ENCODE measurements around the gene AGAP3. TPM values are rescaled to one million over a fixed set of nuclear protein-coding genes. Genes with fewer than 3 reads are reported as not detected.

Gene AGAP3
- total and polyA plus RNA-seq, 2 donors (not counting 1 experiment from before 2014, with no cell fraction given), result 32.9 to 34.2 TPM

DNA sequence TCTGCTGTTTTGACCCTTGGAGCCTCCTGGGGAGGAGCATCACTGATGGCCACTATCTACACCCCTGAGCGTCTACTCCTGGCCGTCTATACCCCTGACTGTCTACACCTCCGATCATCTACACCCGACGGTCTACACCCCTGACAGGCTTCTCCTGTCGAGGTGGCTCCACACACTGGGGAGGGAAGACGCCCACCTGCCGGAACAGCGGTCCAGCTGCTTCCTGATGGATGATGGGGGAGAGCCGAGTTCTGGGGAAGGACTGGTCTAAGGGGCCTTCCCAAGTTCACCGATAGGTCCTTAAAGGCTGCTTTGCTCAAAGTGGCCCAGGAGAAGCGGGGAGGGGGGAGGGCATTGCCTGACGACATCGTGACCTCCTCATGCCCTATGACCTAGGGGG, 41.9 kb downstream of the AGAP3 start:
- no peak for DNase-seq (ENCODE audit: low read depth in 2 of 2)
- no peaks in the 10 kb centered on the region for H3K79me2 ChIP-seq (ENCODE audit: control insufficient read depth, insufficient read depth, low read length)
- no peak overlapping the region for H3K27ac ChIP-seq (ENCODE audit: insufficient read depth, low read length)
- no peak overlapping the region for H2AFZ ChIP-seq (ENCODE audit: low read length)
- no peak overlapping the region for H3K4me2 ChIP-seq (ENCODE audit: extremely low read depth, insufficient read depth, low read length)
- H3K9me3 ChIP-seq (ENCODE audit: control insufficient read depth, insufficient read depth, low read depth, low read length), result no peaks in the 10 kb centered on the region
- no peak overlapping the region for H3K4me3 ChIP-seq (replicated peaks in 1 of 4; ENCODE audit: control extremely low read depth in 1 of 4, insufficient read depth in 1 of 4, low read depth in 3 of 4, low read length in 4 of 4)
- TF ChIP-seq, protein P1, sequence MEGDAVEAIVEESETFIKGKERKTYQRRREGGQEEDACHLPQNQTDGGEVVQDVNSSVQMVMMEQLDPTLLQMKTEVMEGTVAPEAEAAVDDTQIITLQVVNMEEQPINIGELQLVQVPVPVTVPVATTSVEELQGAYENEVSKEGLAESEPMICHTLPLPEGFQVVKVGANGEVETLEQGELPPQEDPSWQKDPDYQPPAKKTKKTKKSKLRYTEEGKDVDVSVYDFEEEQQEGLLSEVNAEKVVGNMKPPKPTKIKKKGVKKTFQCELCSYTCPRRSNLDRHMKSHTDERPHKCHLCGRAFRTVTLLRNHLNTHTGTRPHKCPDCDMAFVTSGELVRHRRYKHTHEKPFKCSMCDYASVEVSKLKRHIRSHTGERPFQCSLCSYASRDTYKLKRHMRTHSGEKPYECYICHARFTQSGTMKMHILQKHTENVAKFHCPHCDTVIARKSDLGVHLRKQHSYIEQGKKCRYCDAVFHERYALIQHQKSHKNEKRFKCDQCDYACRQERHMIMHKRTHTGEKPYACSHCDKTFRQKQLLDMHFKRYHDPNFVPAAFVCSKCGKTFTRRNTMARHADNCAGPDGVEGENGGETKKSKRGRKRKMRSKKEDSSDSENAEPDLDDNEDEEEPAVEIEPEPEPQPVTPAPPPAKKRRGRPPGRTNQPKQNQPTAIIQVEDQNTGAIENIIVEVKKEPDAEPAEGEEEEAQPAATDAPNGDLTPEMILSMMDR (conservative IDR thresholded peaks at IDR 0.05 in 1 of 2, IDR thresholded peaks at IDR 0.05 in 1 of 2; ENCODE audit: low read depth in 1 of 2, low read length in 2 of 2), result no peak
- TF ChIP-seq EZH2 (IDR thresholded peaks at IDR 0.05; ENCODE audit: low read length, missing control alignments), result no peak
- no peak overlapping the region for H3K9ac ChIP-seq (ENCODE audit: insufficient read depth, low read length)
- peaks cover 19% of the 10 kb centered on the region for H3K36me3 ChIP-seq (ENCODE audit: control insufficient read depth, insufficient read depth, low read length)
- H3K4me1 ChIP-seq (ENCODE audit: control insufficient read depth, extremely low read depth, insufficient read depth, low read length), result peaks cover 5% of the 10 kb centered on the region
- no peaks in the 10 kb centered on the region for H4K20me1 ChIP-seq (ENCODE audit: control insufficient read depth, extremely low read depth, insufficient read depth, low read length)
- H3K27me3 ChIP-seq (ENCODE audit: control insufficient read depth, insufficient read depth, low read length), result no peaks in the 10 kb centered on the region

DNA sequence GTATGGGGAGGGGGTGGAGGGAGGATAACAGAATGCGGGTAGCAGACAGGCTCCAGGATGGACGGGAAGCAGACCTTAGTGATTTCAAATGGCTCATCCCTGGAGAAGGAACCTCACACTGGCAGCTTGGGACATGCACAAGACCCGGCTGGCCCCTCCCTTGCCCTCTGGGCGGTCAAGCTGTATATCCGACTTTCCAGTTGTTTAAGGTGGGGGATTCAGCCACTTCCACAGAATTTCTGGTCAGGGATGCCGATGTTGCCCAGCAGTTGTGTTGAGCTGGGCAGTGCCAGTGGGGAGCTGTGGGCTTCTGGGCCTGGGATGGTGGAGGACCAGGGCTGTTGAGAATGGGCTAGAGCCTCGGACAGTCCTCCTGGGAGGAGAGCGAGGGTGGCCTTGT, 42.4 kb downstream of the AGAP3 start:
- H3K27me3 ChIP-seq (ENCODE audit: control insufficient read depth, insufficient read depth, low read length), result no peaks in the 10 kb centered on the region
- peaks cover 16% of the 10 kb centered on the region for H3K36me3 ChIP-seq (ENCODE audit: control insufficient read depth, insufficient read depth, low read length)
- H3K79me2 ChIP-seq (ENCODE audit: control insufficient read depth, insufficient read depth, low read length), result no peaks in the 10 kb centered on the region
- H3K4me1 ChIP-seq (ENCODE audit: control insufficient read depth, extremely low read depth, insufficient read depth, low read length), result peaks cover 5% of the 10 kb centered on the region
- H3K27ac ChIP-seq (ENCODE audit: insufficient read depth, low read length), result no peak overlapping the region
- no peak overlapping the region for H3K4me2 ChIP-seq (ENCODE audit: extremely low read depth, insufficient read depth, low read length)
- no peak for DNase-seq (ENCODE audit: low read depth in 2 of 2)
- TF ChIP-seq EZH2 (IDR thresholded peaks at IDR 0.05; ENCODE audit: low read length, missing control alignments), result no peak
- TF ChIP-seq, protein P1 (conservative IDR thresholded peaks at IDR 0.05 in 1 of 2, IDR thresholded peaks at IDR 0.05 in 1 of 2; ENCODE audit: low read depth in 1 of 2, low read length in 2 of 2), result no peak
- H2AFZ ChIP-seq (ENCODE audit: low read length), result no peak overlapping the region
- H4K20me1 ChIP-seq (ENCODE audit: control insufficient read depth, extremely low read depth, insufficient read depth, low read length), result no peaks in the 10 kb centered on the region
- no peaks in the 10 kb centered on the region for H3K9me3 ChIP-seq (ENCODE audit: control insufficient read depth, insufficient read depth, low read depth, low read length)
- no peak overlapping the region for H3K4me3 ChIP-seq (replicated peaks in 1 of 4; ENCODE audit: control extremely low read depth in 1 of 4, insufficient read depth in 1 of 4, low read depth in 3 of 4, low read length in 4 of 4)
- H3K9ac ChIP-seq (ENCODE audit: insufficient read depth, low read length), result no peak overlapping the region

DNA sequence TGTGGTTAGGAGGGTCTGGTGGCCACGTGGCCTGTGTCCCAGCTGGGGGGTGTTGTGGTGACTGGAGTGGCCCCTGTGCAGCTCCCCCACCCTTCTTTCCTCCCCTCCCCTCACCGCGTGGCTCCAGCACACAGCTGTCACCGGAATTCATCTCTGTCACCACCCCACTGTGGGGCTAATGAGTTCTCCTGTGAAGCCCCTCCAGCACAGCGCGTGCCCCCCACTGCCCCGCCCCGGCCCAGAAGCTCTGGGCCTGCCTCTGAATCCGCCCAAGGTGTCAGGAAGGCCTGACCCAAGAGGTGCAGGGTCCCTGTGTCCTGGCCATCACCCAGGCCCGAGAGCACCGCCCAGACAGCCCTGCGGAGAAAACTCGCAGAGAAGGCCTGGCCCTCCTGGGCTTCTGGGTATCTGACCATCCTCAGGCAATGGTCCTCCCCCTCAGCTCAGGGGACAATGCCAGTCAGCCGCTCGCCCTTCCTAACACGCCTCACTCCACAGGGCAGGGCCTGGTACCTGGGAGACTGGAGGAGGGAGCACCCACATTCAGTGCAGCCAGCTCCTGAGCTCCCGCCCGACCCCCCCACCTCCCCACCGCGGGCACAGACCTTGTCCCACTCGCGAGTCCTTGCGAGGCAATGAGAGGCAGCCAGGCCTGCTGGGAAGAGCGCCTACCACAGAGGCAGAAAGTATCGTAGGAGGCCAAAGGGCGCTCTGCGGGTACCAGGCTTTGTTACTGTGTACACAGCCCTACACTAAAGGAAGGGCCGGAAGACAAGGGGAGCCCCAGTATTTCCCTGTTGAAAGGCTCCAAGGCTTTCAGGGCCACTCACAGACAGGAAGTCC, 43.1 kb downstream of the AGAP3 start:
- Histone ChIP-seq H3K27me3 (ENCODE audit: control insufficient read depth, insufficient read depth, low read length) (no peaks in the 10 kb centered on the region), H3K9me3 (ENCODE audit: control insufficient read depth, insufficient read depth, low read depth, low read length) (no peaks in the 10 kb centered on the region), H3K4me2 (ENCODE audit: extremely low read depth, insufficient read depth, low read length) (no peak overlapping the region), H3K36me3 (ENCODE audit: control insufficient read depth, insufficient read depth, low read length) (peaks cover 20% of the 10 kb centered on the region), H4K20me1 (ENCODE audit: control insufficient read depth, extremely low read depth, insufficient read depth, low read length) (no peaks in the 10 kb centered on the region), H2AFZ (ENCODE audit: low read length) (no peak overlapping the region), H3K4me3 (replicated peaks in 1 of 4; ENCODE audit: control extremely low read depth in 1 of 4, insufficient read depth in 1 of 4, low read depth in 3 of 4, low read length in 4 of 4) (no peak overlapping the region), H3K9ac (ENCODE audit: insufficient read depth, low read length) (no peak overlapping the region), H3K27ac (ENCODE audit: insufficient read depth, low read length) (no peak overlapping the region), H3K79me2 (ENCODE audit: control insufficient read depth, insufficient read depth, low read length) (no peaks in the 10 kb centered on the region), H3K4me1 (ENCODE audit: control insufficient read depth, extremely low read depth, insufficient read depth, low read length) (peaks cover 5% of the 10 kb centered on the region)
- DNase-seq (ENCODE audit: low read depth in 2 of 2), result no peak
- TF ChIP-seq, protein P1 (conservative IDR thresholded peaks at IDR 0.05 in 1 of 2, IDR thresholded peaks at IDR 0.05 in 1 of 2; ENCODE audit: low read depth in 1 of 2, low read length in 2 of 2), result no peak
- TF ChIP-seq EZH2 (IDR thresholded peaks at IDR 0.05; ENCODE audit: low read length, missing control alignments), result no peak

Measured in fibroblast of lung (primary cell).